Endodermal cell (in vitro differentiated cells): ENCODE results near the gene IL4I1. TPM values are rescaled to one million over a fixed set of nuclear protein-coding genes. Genes with fewer than 3 reads are reported as not detected.

Experiments used
- DNase-seq: peaks from one replicate; pipeline ENCODE4 v3.0.0-alpha.2; 2017
- H3K27ac ChIP-seq: 2 replicates; pipeline ENCODE4 v1.5.1; 2013; ENCODE audit warnings: mild to moderate bottlenecking, low read depth, low read length, moderate library complexity
- H3K27me3 ChIP-seq: 2 replicates; pipeline ENCODE4 v1.6.1; 2013; ENCODE audit warnings: mild to moderate bottlenecking, low read length, moderate library complexity; ENCODE audit not compliant: insufficient read depth, control insufficient read depth, poor library complexity, severe bottlenecking
- H3K36me3 ChIP-seq: 2 replicates; pipeline ENCODE4 v1.7.0; 2013; ENCODE audit warnings: mild to moderate bottlenecking, low read length, moderate library complexity; ENCODE audit not compliant: control insufficient read depth, insufficient read depth
- H3K4me1 ChIP-seq: one replicate; pipeline ENCODE4 v1.7.0; 2013; ENCODE audit warnings: low read length; ENCODE audit not compliant: control insufficient read depth, insufficient read depth
- H3K4me3 ChIP-seq: 2 replicates; pipeline ENCODE4 v1.5.1; 2013; ENCODE audit warnings: mild to moderate bottlenecking, low read length, moderate library complexity
- H3K9ac ChIP-seq: 2 replicates; pipeline ENCODE4 v1.6.1; 2013; ENCODE audit warnings: mild to moderate bottlenecking, low read length, moderate library complexity; ENCODE audit not compliant: poor library complexity, severe bottlenecking; ENCODE audit errors: extremely low read depth
- H3K9me3 ChIP-seq: 2 replicates; pipeline ENCODE4 v1.6.1; 2013; ENCODE audit warnings: mild to moderate bottlenecking, low read length, moderate library complexity; ENCODE audit not compliant: control insufficient read depth
- H3K27ac Mint-ChIP-seq: 2 replicates; pipeline ENCODE4 v1.8.0; 2020; ENCODE audit warnings: mixed read lengths
- H3K27me3 Mint-ChIP-seq: 2 replicates; pipeline ENCODE4 v1.8.0; 2021; ENCODE audit warnings: mild to moderate bottlenecking, mixed read lengths; ENCODE audit not compliant: insufficient read depth
- H3K36me3 Mint-ChIP-seq: 2 replicates; pipeline ENCODE4 v1.8.0; 2020; ENCODE audit warnings: low read depth, mixed read lengths
- H3K4me1 Mint-ChIP-seq: 2 replicates; pipeline ENCODE4 v1.8.0; 2020; ENCODE audit warnings: mixed read lengths
- H3K4me3 Mint-ChIP-seq: 2 replicates; pipeline ENCODE4 v1.8.0; 2020; ENCODE audit warnings: mild to moderate bottlenecking, moderate library complexity, mixed read lengths
- H3K9me3 Mint-ChIP-seq: 2 replicates; pipeline ENCODE4 v1.8.0; 2020; ENCODE audit warnings: mild to moderate bottlenecking, mixed read lengths
- CTCF ChIP-seq: fragments of 200-600 bp; sonication (generic); conservative IDR thresholded peaks from 2 replicates; pipeline ENCODE4 v1.5.0; 2021; ENCODE audit warnings: antibody characterized with exemption, mild to moderate bottlenecking
- WGBS, 2 experiments: methylation state at CpG; one replicate each; pipeline versions ENCODE4 v1.1.5 to v1.1.7; 2013; ENCODE audit warnings: missing lambda C conversion rate in 2 of 2, mixed read lengths in 1 of 2; ENCODE audit not compliant: insufficient coverage in 1 of 2, insufficient read length in 1 of 2; 5-methylcytosine and 5-hydroxymethylcytosine counted together
- total RNA-seq, 2 donors: library from RNA; stranded (reverse); fragmentation: NEBNext Ultra II Directional in 1 of 2; extraction: Animal tissue kit (Norgen Biotek cat#: 25700) in 1 of 2; gene quantifications; 2 replicates in 1 of 2; 3 replicates in 1 of 2; pipeline ENCODE4 v1.2.1, GENCODE V29; 2021

The IL4I1 gene
- total RNA-seq, 2 donors from 2014 or later, result 0.97 TPM; not detected in 1

- peaks cover 42% of the 10 kb centered on the region for H3K27me3 Mint-ChIP-seq
- H3K9ac ChIP-seq, result no peak overlapping the region
- no peak for DNase-seq
- H3K4me3 ChIP-seq, result no peak overlapping the region
- WGBS, 2 experiments, result 92 to 96% methylated on average over 4 to 18 of the region's 18 CpGs
- TF ChIP-seq CTCF, result no peak
- H3K36me3 Mint-ChIP-seq, result peaks cover 33% of the 10 kb centered on the region
- H3K36me3 ChIP-seq, result peaks cover 15% of the 10 kb centered on the region
- no peak overlapping the region for H3K4me3 Mint-ChIP-seq
- H3K4me1 ChIP-seq, result no peaks in the 10 kb centered on the region
- peaks cover 5% of the 10 kb centered on the region for H3K9me3 Mint-ChIP-seq
- H3K9me3 ChIP-seq, result no peaks in the 10 kb centered on the region
- H3K4me1 Mint-ChIP-seq, result no peaks in the 10 kb centered on the region
- no peak overlapping the region for H3K27ac Mint-ChIP-seq
- H3K27me3 ChIP-seq, result no peaks in the 10 kb centered on the region
- no peak overlapping the region for H3K27ac ChIP-seq
Observed at GRCh38 chr19:49888510-49888824, 8.2 kb downstream of the IL4I1 start.

GRCh38 chr19:49887665-49888509 lies 8.8 kb downstream of the IL4I1 start:
- Histone ChIP-seq H3K27ac (no peak overlapping the region), H3K4me3 (no peak overlapping the region), H3K4me1 (no peaks in the 10 kb centered on the region), H3K36me3 (peaks cover 21% of the 10 kb centered on the region), H3K9me3 (no peaks in the 10 kb centered on the region), H3K27me3 (no peaks in the 10 kb centered on the region), H3K9ac (no peak overlapping the region)
- Mint-ChIP-seq H3K27me3 (peaks cover 36% of the 10 kb centered on the region), H3K27ac (no peak overlapping the region), H3K36me3 (peaks cover 39% of the 10 kb centered on the region), H3K4me3 (no peak overlapping the region), H3K9me3 (peaks cover 5% of the 10 kb centered on the region), H3K4me1 (no peaks in the 10 kb centered on the region)
- TF ChIP-seq CTCF, result no peak
- no peak for DNase-seq
- WGBS, 2 experiments, result 94 to 99% methylated on average over 21 to 47 of the region's 54 CpGs

- no peak overlapping the region for H3K4me3 ChIP-seq
- no peak overlapping the region for H3K4me3 Mint-ChIP-seq
- no peaks in the 10 kb centered on the region for H3K27me3 ChIP-seq
- DNase-seq, result no peak
- H3K27ac Mint-ChIP-seq, result no peak overlapping the region
- H3K4me1 ChIP-seq, result no peaks in the 10 kb centered on the region
- 93 to 94% methylated on average over 21 to 23 of the region's 23 CpGs for WGBS, 2 experiments
- no peak for TF ChIP-seq CTCF
- no peaks in the 10 kb centered on the region for H3K9me3 ChIP-seq
- H3K4me1 Mint-ChIP-seq, result no peaks in the 10 kb centered on the region
- H3K9ac ChIP-seq, result no peak overlapping the region
- H3K9me3 Mint-ChIP-seq, result peaks cover 5% of the 10 kb centered on the region
- H3K27ac ChIP-seq, result no peak overlapping the region
- H3K27me3 Mint-ChIP-seq, result peaks cover 28% of the 10 kb centered on the region
- H3K36me3 Mint-ChIP-seq, result peaks cover 45% of the 10 kb centered on the region
- peaks cover 27% of the 10 kb centered on the region for H3K36me3 ChIP-seq
Observed at GRCh38 chr19:49887037-49887664, 9.5 kb downstream of the IL4I1 start.
